ENCODE data around the gene ACTR6. TPM values are rescaled to one million over a fixed set of nuclear protein-coding genes. Genes with fewer than 3 reads are reported as not detected.

ACTR6 gene
- total and polyA plus RNA-seq, 11 donors, result 8.9 to 29.5 (median 21.9) TPM

- ATAC-seq (no peak), DNase-seq (no peak)
- H3K27me3 ChIP-seq, result no peaks in the 10 kb centered on the region
- 91 to 94% (median 93%) methylated on average over 3 of the region's 3 CpGs for WGBS, 4 donors
- no peak overlapping the region for H3K4me3 ChIP-seq
- H3K4me1 ChIP-seq, result peaks cover 0 to 14% (median 5%) of the 10 kb centered on the region in 12 donors
- H3K9me3 ChIP-seq, result no peaks in the 10 kb centered on the region
- intact Hi-C loops (cut with DNase I), result no loop called here
- TF ChIP-seq CTCF (IDR thresholded peaks at IDR 0.05) (no peak), POLR2A (IDR thresholded peaks at IDR 0.05) (no peak)
- no peaks in the 10 kb centered on the region for H3K36me3 ChIP-seq
- no peak overlapping the region for H3K27ac ChIP-seq
Observed at GRCh38 chr12:100165356-100165755, 35.3 kb upstream of the ACTR6 start.

GRCh38 chr12:100166232-100166631 lies 34.4 kb upstream of the ACTR6 start:
- ATAC-seq, result no peak
- Histone ChIP-seq H3K9me3 (no peaks in the 10 kb centered on the region), H3K27me3 (no peaks in the 10 kb centered on the region), H3K4me3 (no peak overlapping the region), H3K27ac (no peak overlapping the region), H3K4me1 (peaks cover 0 to 19% (median 5%) of the 10 kb centered on the region in 12 donors), H3K36me3 (no peaks in the 10 kb centered on the region)
- WGBS, 4 donors, result 90 to 96% (median 93%) methylated on average over 9 to 10 of the region's 10 CpGs
- intact Hi-C loops (cut with DNase I), result no loop called here
- no peak for DNase-seq
- no peak for TF ChIP-seq CTCF (IDR thresholded peaks at IDR 0.05)
- no peak for TF ChIP-seq POLR2A (IDR thresholded peaks at IDR 0.05)

GRCh38 chr12:100168562-100168961 lies 32.1 kb upstream of the ACTR6 start:
- no peak overlapping the region for H3K4me3 ChIP-seq
- peaks cover 0 to 11% (median 0%) of the 10 kb centered on the region in 12 donors for H3K9me3 ChIP-seq
- no peaks in the 10 kb centered on the region for H3K36me3 ChIP-seq
- DNase-seq, result no peak
- H3K27ac ChIP-seq, result no peak overlapping the region
- no peak for ATAC-seq
- intact Hi-C loops (cut with DNase I), result no loop called here
- H3K4me1 ChIP-seq, result peaks cover 0 to 17% (median 5%) of the 10 kb centered on the region in 12 donors
- H3K27me3 ChIP-seq, result no peaks in the 10 kb centered on the region
- 90 to 92% (median 91%) methylated on average over 4 of the region's 4 CpGs for WGBS, 4 donors
- TF ChIP-seq CTCF (IDR thresholded peaks at IDR 0.05), result no peak
- TF ChIP-seq POLR2A (IDR thresholded peaks at IDR 0.05), result no peak

- no peak for ATAC-seq
- H3K27me3 ChIP-seq, result no peaks in the 10 kb centered on the region
- DNase-seq, result no peak
- H3K4me1 ChIP-seq, result peaks cover 0 to 10% (median under 1%) of the 10 kb centered on the region in 12 donors
- intact Hi-C loops (cut with DNase I), result no loop called here
- 89 to 93% (median 92%) methylated on average over 9 of the region's 9 CpGs for WGBS, 4 donors
- no peak overlapping the region for H3K27ac ChIP-seq
- H3K4me3 ChIP-seq, result no peak overlapping the region
- H3K36me3 ChIP-seq, result no peaks in the 10 kb centered on the region
- TF ChIP-seq CTCF (IDR thresholded peaks at IDR 0.05) (no peak), POLR2A (IDR thresholded peaks at IDR 0.05) (no peak)
- H3K9me3 ChIP-seq, result peaks cover 0 to 11% (median 0%) of the 10 kb centered on the region in 12 donors
Observed at GRCh38 chr12:100169345-100169744, 31.3 kb upstream of the ACTR6 start.

Data from heart left ventricle (tissue), 16 donors.